Measurements from ENCODE around the gene DSTN.

Gene DSTN

GRCh38 chr20:17621229-17621968, 51.5 kb downstream of the DSTN start:
- in situ Hi-C loops (cut with MboI; ENCODE audit: low sequenced_read_pairs) = loop anchor here (10.0 kb wide), 1 partner anchor 107 kb away; no protein-coding TSS in a partner anchor

DNA sequence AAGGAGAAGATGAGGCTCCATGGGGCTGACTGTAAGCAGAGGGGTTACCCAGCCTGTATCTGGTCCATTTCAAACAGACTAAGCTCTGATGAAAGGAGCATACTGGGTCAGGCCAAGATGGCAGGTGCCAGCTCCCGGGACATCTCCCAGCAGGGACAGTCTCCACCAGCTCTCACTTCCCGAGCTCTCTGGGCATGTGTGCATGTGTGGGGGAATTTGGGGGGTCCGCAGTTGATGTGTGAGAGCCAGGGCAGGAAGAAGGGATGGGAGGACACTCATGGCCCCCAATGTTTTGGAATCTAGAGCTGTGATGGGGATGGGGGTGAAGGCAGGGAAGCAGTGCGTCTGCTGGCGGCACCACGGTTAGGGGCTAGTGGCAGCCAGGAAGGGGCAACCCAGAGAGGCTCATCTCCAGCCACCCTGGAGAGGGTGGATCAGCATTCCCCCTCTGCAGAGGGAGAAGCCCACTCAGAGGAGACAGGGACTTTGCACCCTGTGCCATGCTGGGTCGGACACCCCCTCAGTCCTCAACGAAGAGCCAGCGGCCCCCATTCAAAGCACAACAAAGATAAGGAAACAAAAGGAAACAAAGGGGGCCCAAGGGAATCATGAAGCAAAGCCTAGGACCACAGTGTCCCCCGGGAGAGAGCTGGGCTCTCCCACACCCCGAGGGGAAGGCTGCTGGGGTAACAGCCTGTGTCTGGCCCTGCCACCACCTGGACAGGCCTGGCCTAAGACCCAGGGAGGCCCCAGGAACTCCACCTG, 52.4 kb downstream of the DSTN start:
- in situ Hi-C loops (cut with MboI; ENCODE audit: low sequenced_read_pairs) = loop anchor here (10.0 kb wide), 1 partner anchor 107 kb away; no protein-coding TSS in a partner anchor

- in situ Hi-C loops (cut with MboI; ENCODE audit: low sequenced_read_pairs) = loop anchor here (10.0 kb wide), 1 partner anchor 108 kb away; no protein-coding TSS in a partner anchor
These were observed 53.1 kb downstream of the DSTN start for GRCh38 chr20:17622851-17623508.

- in situ Hi-C loops (cut with MboI; ENCODE audit: low sequenced_read_pairs) = loop anchor here (10.0 kb wide), 1 partner anchor 109 kb away; no protein-coding TSS in a partner anchor
These were observed 54.2 kb downstream of the DSTN start for GRCh38 chr20:17624070-17624469.

- in situ Hi-C loops (cut with MboI; ENCODE audit: low sequenced_read_pairs) = loop anchor here (10.0 kb wide), 1 partner anchor 110 kb away; no protein-coding TSS in a partner anchor
These were observed 54.8 kb downstream of the DSTN start for GRCh38 chr20:17624551-17625245.

GRCh38 chr20:17625246-17626051, 55.6 kb downstream of the DSTN start:
- in situ Hi-C loops (cut with MboI; ENCODE audit: low sequenced_read_pairs) = loop anchor here (10.0 kb wide), 1 partner anchor 111 kb away; no protein-coding TSS in a partner anchor

DNA sequence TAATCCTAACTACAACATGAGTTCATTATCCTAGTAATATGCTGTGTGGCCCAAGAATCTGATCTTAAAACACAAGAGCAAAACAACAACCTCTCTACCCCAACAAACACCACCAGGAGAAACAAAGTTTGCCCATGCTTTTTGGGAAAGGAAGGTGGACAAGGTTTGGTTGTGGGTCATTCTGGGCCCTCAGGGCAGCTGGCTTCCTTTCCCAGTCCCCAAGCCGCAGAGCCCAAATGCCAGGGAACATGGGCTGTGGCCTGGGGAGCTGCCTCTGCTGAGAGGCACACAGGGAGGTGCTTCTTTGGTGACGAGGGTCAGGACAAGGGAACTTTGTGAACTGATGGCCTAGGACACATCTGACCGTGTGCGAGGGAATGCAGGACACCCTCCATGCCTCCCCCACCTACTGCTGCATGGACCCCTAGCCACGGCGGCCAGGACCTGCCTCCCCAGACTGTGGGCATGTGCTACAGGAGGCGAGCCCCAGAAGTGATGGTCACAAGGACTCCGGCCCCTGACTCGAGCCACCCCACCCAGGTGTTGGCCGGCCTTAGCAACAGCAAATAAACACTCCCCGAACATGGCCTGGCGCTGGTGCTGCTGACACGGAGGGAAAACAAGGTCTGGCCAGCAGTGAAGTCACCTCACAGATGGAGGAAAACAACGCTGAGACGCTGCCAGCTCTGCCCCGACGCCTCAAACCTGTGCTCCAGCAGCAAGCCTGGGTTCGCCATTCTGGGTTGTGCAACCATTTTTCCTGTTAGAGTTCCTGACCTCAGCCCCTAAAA, 56.5 kb downstream of the DSTN start:
- in situ Hi-C loops (cut with MboI; ENCODE audit: low sequenced_read_pairs) = loop anchor here (10.0 kb wide), 1 partner anchor 112 kb away; no protein-coding TSS in a partner anchor

- in situ Hi-C loops (cut with MboI; ENCODE audit: low sequenced_read_pairs) = loop anchor here (10.0 kb wide), 1 partner anchor 113 kb away; no protein-coding TSS in a partner anchor
These were observed 57.5 kb downstream of the DSTN start for GRCh38 chr20:17627101-17627955.

DNA sequence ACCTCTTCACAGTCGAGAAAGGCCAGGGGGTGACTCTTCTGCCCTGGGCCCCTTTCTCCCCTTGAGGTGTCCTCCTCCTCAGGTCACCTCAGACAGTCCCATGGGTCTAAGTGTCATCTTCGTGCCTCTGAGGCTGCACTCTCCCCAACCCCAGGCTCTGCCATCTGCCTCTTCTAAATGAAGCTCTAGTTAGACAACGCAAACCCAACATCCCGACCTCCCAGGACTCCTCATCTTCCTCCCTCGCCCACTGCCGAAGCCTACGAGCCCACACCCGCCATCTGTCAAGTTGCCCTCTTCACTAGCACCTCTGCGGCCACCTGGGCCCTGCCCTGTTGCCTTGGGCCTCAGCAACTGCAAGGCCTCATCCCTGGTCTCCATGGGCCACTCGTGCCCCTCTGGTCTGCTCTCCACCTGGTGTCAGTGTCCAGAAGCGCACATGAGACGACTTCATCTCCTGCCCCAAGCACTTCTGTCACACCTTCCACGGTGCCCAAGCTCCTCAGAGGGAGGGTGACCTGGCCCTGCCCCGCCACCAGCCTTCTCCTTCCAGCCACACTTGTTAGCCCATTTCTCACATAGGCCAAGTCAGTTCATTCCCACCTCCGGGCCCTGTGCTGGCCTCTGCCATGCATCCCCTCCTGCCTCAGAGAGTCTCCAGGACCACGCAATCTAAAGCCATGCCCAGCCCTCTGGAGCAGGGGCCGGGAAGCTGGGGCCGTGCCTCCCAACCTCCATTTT, 58.4 kb downstream of the DSTN start:
- in situ Hi-C loops (cut with MboI; ENCODE audit: low sequenced_read_pairs) = loop anchor here (10.0 kb wide), 1 partner anchor 113 kb away; no protein-coding TSS in a partner anchor

GRCh38 chr20:17629025-17629424, 59.1 kb downstream of the DSTN start:
- in situ Hi-C loops (cut with MboI; ENCODE audit: low sequenced_read_pairs) = loop anchor here (10.0 kb wide), 1 partner anchor 114 kb away; no protein-coding TSS in a partner anchor

DNA sequence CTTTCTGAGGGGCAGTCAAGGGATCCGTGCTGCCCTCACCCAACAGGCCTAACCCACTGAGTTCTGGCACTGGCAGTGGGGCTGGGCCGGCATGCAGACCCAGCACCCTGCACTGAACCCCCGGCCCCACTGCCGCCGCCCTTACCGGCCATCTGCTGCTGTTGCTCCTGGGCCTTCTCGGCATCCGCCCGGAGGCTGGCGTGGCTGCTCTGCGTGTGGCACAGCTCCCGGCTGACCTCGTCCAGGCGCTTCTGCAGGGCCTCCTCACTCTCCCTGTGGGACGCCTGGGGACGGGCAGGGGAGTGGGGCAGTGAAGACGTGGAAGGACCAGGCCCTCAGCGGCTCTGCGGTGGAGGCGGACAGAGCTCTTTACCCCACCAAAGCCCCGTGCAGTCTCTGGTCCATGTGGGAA, 59.8 kb downstream of the DSTN start:
- in situ Hi-C loops (cut with MboI; ENCODE audit: low sequenced_read_pairs) = loop anchor here (10.0 kb wide), 1 partner anchor 115 kb away; no protein-coding TSS in a partner anchor

DNA sequence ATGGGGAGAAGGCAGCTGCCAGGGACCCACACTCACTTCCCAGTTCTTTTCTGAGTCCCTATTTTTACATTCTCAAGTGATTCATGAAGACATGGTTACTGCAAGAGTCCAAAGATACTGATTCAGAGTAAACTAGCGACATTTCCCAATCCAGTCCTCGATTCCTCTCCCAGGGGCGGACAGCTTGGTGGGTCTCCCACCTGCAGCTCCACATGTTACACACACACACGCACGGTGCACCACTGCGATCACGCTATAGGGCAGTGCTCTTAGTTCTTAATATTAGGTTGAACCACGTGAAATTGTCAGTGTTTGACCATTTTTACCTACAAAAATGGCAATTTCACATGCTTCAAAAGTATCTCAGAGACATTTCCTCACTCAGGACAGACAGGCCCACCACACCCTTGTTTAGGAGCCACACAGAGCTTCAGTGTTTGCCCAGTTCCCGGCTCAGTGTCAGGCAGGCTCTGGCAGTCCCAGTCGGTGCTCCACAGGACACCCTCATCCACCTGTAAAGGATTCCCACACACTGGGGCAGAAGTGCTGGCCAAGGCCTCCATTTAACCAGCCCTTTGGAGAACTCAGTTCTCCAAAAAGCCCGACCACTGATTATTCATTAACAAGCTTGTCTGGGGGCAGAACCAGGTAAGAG, 60.4 kb downstream of the DSTN start:
- in situ Hi-C loops (cut with MboI; ENCODE audit: low sequenced_read_pairs) = no loop called here

DNA sequence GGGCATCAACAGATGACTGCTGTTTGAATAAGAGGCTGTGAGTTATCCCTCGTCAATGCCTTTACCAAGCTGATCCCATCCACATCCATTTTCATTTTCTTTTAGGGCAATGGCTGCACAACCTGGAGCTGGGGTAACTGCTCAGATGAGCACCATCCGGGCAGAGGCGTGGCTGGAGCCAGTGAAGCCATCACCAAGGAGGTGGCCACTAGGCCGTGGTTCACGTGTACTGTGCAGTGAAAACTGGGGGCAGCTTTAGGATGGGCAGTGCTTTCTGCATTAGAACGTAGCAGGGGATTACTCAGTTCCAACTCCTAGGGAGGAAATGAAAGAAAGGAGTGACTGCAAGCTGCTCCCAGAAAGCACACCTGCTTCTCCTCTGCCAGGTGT, 60.9 kb downstream of the DSTN start:
- in situ Hi-C loops (cut with MboI; ENCODE audit: low sequenced_read_pairs) = no loop called here

DNA sequence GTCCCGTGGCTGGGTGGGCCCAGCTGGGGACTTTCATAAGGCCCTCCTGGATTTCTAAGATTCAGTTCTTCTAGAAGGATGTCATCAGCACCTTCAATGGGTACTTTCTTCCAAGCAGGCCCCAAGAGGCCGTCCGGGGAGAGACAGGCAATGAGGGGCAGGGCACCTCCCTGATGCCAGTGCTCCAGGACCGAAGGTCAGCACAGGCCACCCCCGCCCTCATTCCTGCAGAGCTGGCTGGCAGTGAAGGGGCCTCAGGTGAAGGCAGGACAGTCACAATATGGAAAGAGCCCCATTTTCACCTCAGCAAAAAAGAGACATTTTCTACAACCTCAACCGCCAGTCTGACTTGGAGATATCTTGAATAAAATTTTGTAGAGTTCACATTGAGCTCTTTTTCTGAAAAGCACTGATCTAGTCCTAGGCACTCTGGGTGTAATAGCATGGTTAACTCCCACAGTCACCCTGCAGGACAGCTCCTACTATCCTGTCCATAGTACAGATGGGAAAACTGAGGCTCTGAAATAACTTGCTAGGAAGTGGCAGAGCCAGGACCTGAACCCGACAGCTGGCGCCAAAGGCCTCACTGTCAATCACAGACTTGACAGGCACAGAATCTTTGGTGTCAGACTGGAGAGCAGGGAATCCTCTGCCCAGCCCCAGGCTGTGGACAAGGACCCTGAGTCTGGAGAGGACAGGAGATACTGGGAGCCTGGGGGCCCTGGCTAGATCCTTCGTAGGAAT, 61.9 kb downstream of the DSTN start:
- in situ Hi-C loops (cut with MboI; ENCODE audit: low sequenced_read_pairs) = no loop called here

GRCh38 chr20:17633221-17633849, 63.5 kb downstream of the DSTN start:
- in situ Hi-C loops (cut with MboI; ENCODE audit: low sequenced_read_pairs) = no loop called here
